Fibroblast of skin of left biceps (primary cell): ENCODE results near the gene LPCAT3.
"Not testable (repeated sequence)": the region's sequence is repeated elsewhere in the genome, so short reads cannot be mapped to it uniquely, and the experiment has no call there.

Experiments
- DNase-seq, 2 experiments: peaks; one replicate each; pipeline ENCODE4 v3.0.0-alpha.2; 2013; ENCODE audit warnings: low read depth in 2 of 2

Gene LPCAT3

GRCh38 chr12:7037411-7037810, 19.1 kb upstream of the LPCAT3 start:
- DNase-seq, result not testable (repeated sequence)

- DNase-seq, result no peak
These were observed 17.2 kb upstream of the LPCAT3 start for GRCh38 chr12:7035463-7035862.

GRCh38 chr12:7034464-7034863, 16.2 kb upstream of the LPCAT3 start:
- no peak for DNase-seq

GRCh38 chr12:7032990-7033389, 14.7 kb upstream of the LPCAT3 start:
- no peak for DNase-seq

GRCh38 chr12:7031306-7031705, 13.0 kb upstream of the LPCAT3 start:
- no peak for DNase-seq

GRCh38 chr12:7026854-7027253, 8.6 kb upstream of the LPCAT3 start:
- no peak for DNase-seq

- no peak for DNase-seq
These were observed 4.8 kb upstream of the LPCAT3 start for GRCh38 chr12:7023114-7023513.

GRCh38 chr12:7021956-7022355, 3.7 kb upstream of the LPCAT3 start:
- no peak for DNase-seq

- no peak for DNase-seq
These were observed 830 bp upstream of the LPCAT3 start for GRCh38 chr12:7019043-7019569.

GRCh38 chr12:7017870-7018349, 366 bp downstream of the LPCAT3 start:
- DNase-seq, result peak in 1 of 2 experiments; percentile 5

- DNase-seq, result no peak
These were observed 1.2 kb downstream of the LPCAT3 start for GRCh38 chr12:7016958-7017571.

- DNase-seq, result no peak
These were observed 2.5 kb downstream of the LPCAT3 start for GRCh38 chr12:7015555-7016370.

- DNase-seq, result no peak
These were observed 5.2 kb downstream of the LPCAT3 start for GRCh38 chr12:7013101-7013500.

GRCh38 chr12:7012024-7012607, 6.2 kb downstream of the LPCAT3 start:
- no peak for DNase-seq

- not testable (repeated sequence) for DNase-seq
These were observed 6.9 kb downstream of the LPCAT3 start for GRCh38 chr12:7011398-7011797.

GRCh38 chr12:7009512-7009911, 8.8 kb downstream of the LPCAT3 start:
- no peak for DNase-seq

- DNase-seq, result no peak
These were observed 9.4 kb downstream of the LPCAT3 start for GRCh38 chr12:7008864-7009263.

GRCh38 chr12:7006639-7007038, 11.6 kb downstream of the LPCAT3 start:
- no peak for DNase-seq

GRCh38 chr12:7005311-7005710, 13.0 kb downstream of the LPCAT3 start:
- no peak for DNase-seq

- no peak for DNase-seq
These were observed 13.4 kb downstream of the LPCAT3 start for GRCh38 chr12:7004840-7005239.

GRCh38 chr12:7004287-7004803, 13.9 kb downstream of the LPCAT3 start:
- no peak for DNase-seq

- DNase-seq, result no peak
These were observed 16.2 kb downstream of the LPCAT3 start for GRCh38 chr12:7001921-7002591.
